ENCODE measurements around the gene TTC39B.
"Not testable (repeated sequence)": the region's sequence is repeated elsewhere in the genome, so short reads cannot be mapped to it uniquely, and the experiment has no call there.

The TTC39B gene

DNA sequence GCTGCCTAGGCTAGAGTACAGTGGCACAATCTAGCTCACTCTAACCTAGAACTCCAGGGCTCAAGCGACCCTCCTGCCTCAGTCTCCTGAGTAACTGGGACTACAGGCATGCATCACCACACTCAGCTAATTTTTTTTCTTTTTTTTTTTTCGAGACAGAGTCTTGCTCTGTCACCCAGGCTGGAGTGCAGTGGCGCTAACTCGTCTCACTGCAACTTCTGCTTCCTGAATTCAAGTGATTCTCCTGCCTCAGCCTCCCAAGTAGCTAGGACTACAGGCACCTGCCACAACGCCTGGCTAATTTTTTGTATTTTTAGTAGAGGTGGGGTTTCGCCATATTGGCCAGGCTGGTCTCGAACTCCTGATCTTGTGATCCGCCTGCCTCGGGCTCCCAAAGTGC, 12.6 kb upstream of the TTC39B start:
- not testable (repeated sequence) for H3K9me3 ChIP-seq (ENCODE audit: low read length); H3K36me3 ChIP-seq (ENCODE audit: insufficient read depth, low read length); H3K4me3 ChIP-seq (ENCODE audit: low read length); H3K4me1 ChIP-seq (ENCODE audit: insufficient read depth, low read length); H3K27me3 ChIP-seq (ENCODE audit: insufficient read depth, low read length); H2AFZ ChIP-seq (ENCODE audit: low read depth, low read length)

DNA sequence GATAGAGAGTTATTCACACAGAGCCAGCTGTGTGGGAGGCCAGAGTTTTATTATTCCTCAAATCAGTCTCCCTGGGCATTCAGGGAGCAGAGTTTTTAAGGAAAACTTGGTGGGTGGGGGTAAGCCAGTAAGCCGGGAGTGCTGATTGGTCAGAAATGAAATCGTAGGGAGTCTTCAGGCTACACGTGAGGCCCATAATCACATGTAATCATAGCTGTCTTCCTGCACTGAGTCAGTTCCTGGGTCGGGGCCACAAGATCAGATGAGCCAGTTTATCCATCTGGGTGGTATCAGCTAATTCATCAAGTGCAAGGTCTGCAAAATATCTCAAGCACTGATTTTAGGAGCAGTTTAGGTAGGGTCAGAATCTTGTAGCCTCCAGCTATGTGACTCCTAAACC, 10.8 kb upstream of the TTC39B start:
- Histone ChIP-seq H3K4me3 (ENCODE audit: low read length) (no peak overlapping the region), H3K9me3 (ENCODE audit: low read length) (no peaks in the 10 kb centered on the region), H3K36me3 (ENCODE audit: insufficient read depth, low read length) (no peaks in the 10 kb centered on the region), H3K27me3 (ENCODE audit: insufficient read depth, low read length) (no peaks in the 10 kb centered on the region), H3K4me1 (ENCODE audit: insufficient read depth, low read length) (no peaks in the 10 kb centered on the region), H2AFZ (ENCODE audit: low read depth, low read length) (no peak overlapping the region)

DNA sequence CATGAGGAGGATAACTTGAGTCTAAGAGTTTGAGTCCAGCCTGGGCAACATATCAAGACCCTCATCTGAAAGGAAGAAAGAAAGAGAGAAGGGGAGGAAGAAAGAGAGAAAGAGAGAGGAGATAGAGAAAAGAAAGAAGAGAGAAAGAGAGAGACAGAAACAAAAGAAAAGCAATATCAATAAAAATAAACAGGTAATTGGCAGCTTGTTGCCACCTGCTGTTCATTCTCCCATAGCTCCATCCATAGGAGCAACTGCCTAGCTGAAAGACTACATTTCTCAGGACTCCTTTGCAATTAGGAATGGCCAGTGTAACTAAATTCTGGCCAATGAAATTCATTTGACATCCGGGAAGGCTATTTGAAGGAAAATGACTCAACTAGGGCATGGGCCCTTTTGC, 4.6 kb upstream of the TTC39B start:
- H3K4me3 ChIP-seq (ENCODE audit: low read length) = no peak overlapping the region
- no peaks in the 10 kb centered on the region for H3K9me3 ChIP-seq (ENCODE audit: low read length)
- no peaks in the 10 kb centered on the region for H3K36me3 ChIP-seq (ENCODE audit: insufficient read depth, low read length)
- no peaks in the 10 kb centered on the region for H3K27me3 ChIP-seq (ENCODE audit: insufficient read depth, low read length)
- H3K4me1 ChIP-seq (ENCODE audit: insufficient read depth, low read length) = no peaks in the 10 kb centered on the region
- H2AFZ ChIP-seq (ENCODE audit: low read depth, low read length) = no peak overlapping the region

DNA sequence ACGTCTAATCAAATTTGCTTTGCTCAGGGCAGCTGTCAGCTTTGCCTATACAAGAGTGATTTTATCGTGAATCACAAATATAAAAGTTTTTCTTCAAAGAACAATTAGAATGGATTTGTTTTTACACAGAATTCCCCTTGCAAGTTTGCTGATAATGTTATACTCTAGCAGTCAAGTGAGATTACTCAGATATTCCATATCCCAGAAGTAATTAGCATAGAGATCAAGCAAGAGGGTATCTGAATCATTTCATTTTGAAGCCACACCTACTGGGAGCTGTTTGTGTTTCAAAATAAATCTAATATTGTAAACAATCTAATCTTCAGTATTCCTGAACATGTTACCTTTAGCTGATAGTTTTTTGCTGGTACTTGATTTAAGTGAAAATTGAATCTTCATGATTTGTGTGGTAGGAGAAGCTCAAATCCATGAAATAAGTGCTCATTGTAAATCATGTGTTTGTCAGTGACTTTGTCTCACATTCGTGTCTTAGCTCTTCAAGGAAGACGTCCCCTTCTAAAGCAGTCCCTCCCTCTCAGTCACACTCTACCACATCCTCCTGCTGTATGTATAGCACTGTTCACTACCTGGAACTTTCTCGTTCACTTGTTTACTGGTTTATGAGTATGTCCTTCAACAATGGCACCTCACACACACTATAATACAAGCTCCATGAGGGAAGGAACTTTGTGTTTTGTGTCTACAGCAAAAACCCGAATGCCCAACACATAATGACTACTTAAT, 3.3 kb upstream of the TTC39B start:
- H3K9me3 ChIP-seq (ENCODE audit: low read length) = no peaks in the 10 kb centered on the region
- H3K4me3 ChIP-seq (ENCODE audit: low read length) = no peak overlapping the region
- no peaks in the 10 kb centered on the region for H3K36me3 ChIP-seq (ENCODE audit: insufficient read depth, low read length)
- no peaks in the 10 kb centered on the region for H3K27me3 ChIP-seq (ENCODE audit: insufficient read depth, low read length)
- no peaks in the 10 kb centered on the region for H3K4me1 ChIP-seq (ENCODE audit: insufficient read depth, low read length)
- no peak overlapping the region for H2AFZ ChIP-seq (ENCODE audit: low read depth, low read length)

DNA sequence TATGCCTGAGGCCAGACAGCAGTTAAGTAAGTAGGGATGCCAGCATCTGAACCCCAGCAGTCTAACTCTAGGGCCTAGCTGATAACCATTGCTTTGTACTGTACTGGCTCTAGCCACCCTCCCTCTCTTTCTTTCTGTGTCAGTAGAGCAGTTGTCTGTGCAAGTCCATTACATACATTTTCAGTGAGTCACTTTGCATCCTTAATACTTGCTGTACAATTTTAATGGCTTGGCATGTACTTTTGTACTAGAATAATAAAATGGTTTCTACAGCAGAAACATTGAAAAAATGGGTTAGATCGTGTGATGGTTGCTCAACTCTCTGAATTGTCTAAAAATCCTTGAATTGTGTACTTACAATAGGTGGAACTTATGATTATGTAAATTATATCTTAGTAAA, 1.5 kb upstream of the TTC39B start:
- no peaks in the 10 kb centered on the region for H3K27me3 ChIP-seq (ENCODE audit: insufficient read depth, low read length)
- no peaks in the 10 kb centered on the region for H3K9me3 ChIP-seq (ENCODE audit: low read length)
- no peaks in the 10 kb centered on the region for H3K36me3 ChIP-seq (ENCODE audit: insufficient read depth, low read length)
- H3K4me3 ChIP-seq (ENCODE audit: low read length) = no peak overlapping the region
- H3K4me1 ChIP-seq (ENCODE audit: insufficient read depth, low read length) = no peaks in the 10 kb centered on the region
- no peak overlapping the region for H2AFZ ChIP-seq (ENCODE audit: low read depth, low read length)

DNA sequence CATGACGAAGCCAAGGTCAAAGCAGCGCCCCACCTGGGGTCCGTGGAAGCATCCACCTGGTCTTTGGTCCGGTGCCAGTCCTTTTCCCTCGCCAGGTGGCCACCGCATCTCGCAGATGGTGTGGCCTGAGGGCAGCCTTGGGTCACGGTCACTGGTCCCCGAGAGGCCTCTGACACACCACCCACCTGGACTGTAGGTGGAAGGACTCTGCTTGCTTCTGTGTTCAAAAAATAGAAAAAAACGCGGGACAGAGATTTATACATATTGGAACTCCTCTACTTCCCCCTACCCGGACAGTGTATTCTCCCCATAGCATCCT, 466 bp upstream of the TTC39B start:
- no peaks in the 10 kb centered on the region for H3K27me3 ChIP-seq (ENCODE audit: insufficient read depth, low read length)
- peak overlapping the region; percentile 91 for H2AFZ ChIP-seq (ENCODE audit: low read depth, low read length)
- H3K36me3 ChIP-seq (ENCODE audit: insufficient read depth, low read length) = no peaks in the 10 kb centered on the region
- no peaks in the 10 kb centered on the region for H3K9me3 ChIP-seq (ENCODE audit: low read length)
- H3K4me3 ChIP-seq (ENCODE audit: low read length) = peak overlapping the region; percentile 91
- no peaks in the 10 kb centered on the region for H3K4me1 ChIP-seq (ENCODE audit: insufficient read depth, low read length)

DNA sequence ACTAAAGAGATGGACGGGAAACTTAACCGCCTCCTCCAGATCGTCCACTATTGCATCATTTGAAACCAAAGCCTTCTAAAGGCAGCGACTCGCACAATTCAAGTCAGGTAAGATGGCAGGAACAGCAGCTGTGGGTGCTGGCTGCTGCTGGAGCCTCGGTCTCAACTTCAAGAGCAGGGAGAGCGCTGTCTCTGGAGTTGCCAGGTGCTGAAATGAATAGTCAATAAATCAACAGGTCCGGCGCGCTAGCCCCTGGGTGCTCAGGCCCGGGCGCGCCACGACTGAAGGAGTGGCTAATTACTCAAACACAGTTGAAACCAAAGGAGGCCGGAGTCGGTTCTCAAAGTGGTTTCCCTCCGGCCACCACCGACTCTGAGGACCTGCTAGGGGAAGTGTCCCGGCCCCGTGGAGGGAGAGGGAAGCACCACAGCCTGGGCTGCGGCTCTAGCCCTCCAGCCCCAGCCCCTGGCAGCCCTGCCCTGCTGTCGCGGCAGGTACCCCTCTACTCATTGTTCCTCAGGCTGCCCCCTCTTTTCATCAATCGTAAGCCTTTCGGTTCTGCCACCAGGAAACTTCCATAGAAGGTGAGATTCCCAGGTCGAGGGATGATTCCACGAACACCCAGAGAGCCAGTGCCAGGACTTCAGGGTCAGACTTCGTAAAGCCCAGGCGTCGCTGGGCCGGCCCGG, 804 bp downstream of the TTC39B start:
- Histone ChIP-seq H3K27me3 (ENCODE audit: insufficient read depth, low read length) (no peaks in the 10 kb centered on the region), H3K36me3 (ENCODE audit: insufficient read depth, low read length) (no peaks in the 10 kb centered on the region), H3K9me3 (ENCODE audit: low read length) (no peaks in the 10 kb centered on the region), H2AFZ (ENCODE audit: low read depth, low read length) (peak overlapping the region; percentile 91), H3K4me1 (ENCODE audit: insufficient read depth, low read length) (no peaks in the 10 kb centered on the region), H3K4me3 (ENCODE audit: low read length) (peak overlapping the region; percentile 91)

DNA sequence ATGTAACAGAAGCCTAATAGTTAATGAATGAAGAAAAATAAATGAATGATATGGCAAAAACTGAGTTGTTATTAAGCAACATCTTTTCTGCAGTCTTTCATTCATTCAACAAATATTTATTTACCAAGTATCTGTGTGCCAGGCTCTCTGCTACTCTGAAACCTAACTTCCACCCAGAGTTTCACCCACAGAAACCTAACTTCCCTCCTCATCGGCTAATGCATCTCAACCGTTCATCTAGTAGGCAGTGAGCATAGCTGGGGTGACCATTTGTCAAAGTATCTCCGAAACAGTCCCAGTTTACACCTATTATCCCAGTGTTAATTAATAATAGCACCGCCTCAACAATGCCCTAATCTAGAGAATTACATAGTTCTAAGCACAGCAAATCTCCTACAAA, 1.5 kb downstream of the TTC39B start:
- H2AFZ ChIP-seq (ENCODE audit: low read depth, low read length) = peak overlapping the region; percentile 91
- no peak overlapping the region for H3K4me3 ChIP-seq (ENCODE audit: low read length)
- H3K27me3 ChIP-seq (ENCODE audit: insufficient read depth, low read length) = no peaks in the 10 kb centered on the region
- H3K4me1 ChIP-seq (ENCODE audit: insufficient read depth, low read length) = no peaks in the 10 kb centered on the region
- no peaks in the 10 kb centered on the region for H3K9me3 ChIP-seq (ENCODE audit: low read length)
- no peaks in the 10 kb centered on the region for H3K36me3 ChIP-seq (ENCODE audit: insufficient read depth, low read length)

DNA sequence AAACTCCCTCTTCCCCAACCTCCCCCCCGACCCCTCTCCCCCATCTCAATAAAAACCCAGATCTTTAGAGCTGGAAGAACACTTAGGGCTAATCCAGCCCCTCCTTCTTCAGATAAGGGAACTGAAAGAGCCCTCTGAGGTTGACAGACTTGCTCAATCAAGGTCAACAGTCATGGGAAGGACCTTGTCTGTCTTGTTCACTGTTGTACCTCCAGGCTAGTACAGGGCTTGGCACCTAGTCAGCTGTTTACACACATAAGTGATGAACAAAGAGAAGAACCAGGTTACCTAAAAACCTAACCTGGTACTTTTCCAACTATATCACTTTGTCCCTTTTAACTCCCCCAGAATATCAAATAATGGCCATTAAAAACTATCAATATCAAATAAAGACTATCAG, 2.4 kb downstream of the TTC39B start:
- Histone ChIP-seq H3K4me1 (ENCODE audit: insufficient read depth, low read length) (no peaks in the 10 kb centered on the region), H3K36me3 (ENCODE audit: insufficient read depth, low read length) (no peaks in the 10 kb centered on the region), H2AFZ (ENCODE audit: low read depth, low read length) (no peak overlapping the region), H3K27me3 (ENCODE audit: insufficient read depth, low read length) (no peaks in the 10 kb centered on the region), H3K4me3 (ENCODE audit: low read length) (no peak overlapping the region), H3K9me3 (ENCODE audit: low read length) (no peaks in the 10 kb centered on the region)

DNA sequence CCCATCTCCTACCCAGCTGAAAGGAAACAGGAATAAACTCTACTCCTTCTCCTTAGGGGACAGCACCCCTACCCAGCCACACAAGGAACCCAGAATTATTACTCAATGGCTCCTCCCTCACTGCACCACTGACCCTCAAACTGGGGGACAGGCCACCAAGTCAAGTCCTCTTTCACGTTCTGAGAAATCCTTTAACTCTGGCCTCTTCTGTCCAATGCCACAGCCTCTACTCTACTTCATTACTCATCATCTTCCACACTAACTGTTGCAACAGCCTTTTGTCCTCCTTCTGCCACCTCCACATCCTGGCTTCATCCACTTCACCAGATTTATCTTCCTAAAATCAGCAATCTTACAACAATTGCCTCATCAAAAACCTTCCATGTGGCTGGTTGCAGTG, 6.8 kb downstream of the TTC39B start:
- Histone ChIP-seq H3K36me3 (ENCODE audit: insufficient read depth, low read length) (no peaks in the 10 kb centered on the region), H3K4me1 (ENCODE audit: insufficient read depth, low read length) (no peaks in the 10 kb centered on the region), H3K27me3 (ENCODE audit: insufficient read depth, low read length) (no peaks in the 10 kb centered on the region), H2AFZ (ENCODE audit: low read depth, low read length) (no peak overlapping the region), H3K4me3 (ENCODE audit: low read length) (no peak overlapping the region), H3K9me3 (ENCODE audit: low read length) (peaks cover 1% of the 10 kb centered on the region)

DNA sequence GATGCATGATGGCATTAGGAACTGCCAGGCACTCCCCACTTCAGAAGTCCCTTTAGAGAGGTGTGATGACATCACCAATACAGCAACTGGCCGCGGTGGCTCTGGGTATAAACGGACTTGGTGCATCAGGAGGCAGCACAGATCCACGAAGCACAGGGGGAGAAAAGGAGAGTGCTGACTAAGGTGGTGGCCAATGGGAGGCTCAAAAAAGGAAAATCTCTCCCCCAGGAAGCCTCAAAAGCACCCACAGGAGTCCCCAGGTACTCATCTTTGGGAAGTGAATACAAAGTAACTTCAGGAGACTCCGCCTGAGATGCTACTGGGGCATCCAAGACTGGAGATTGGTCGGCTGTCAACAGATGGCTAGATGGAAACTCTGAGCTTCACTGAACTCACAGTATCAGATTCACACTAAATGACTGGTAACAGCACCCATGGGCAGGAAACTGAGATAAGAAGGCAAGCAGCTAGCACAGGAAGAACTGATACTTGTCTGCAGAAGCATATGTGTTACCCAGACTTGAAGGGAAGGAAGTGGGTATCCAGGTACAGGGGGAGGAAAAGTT, 7.6 kb downstream of the TTC39B start:
- Histone ChIP-seq H2AFZ (ENCODE audit: low read depth, low read length) (no peak overlapping the region), H3K4me1 (ENCODE audit: insufficient read depth, low read length) (peaks cover 2% of the 10 kb centered on the region), H3K36me3 (ENCODE audit: insufficient read depth, low read length) (no peaks in the 10 kb centered on the region), H3K4me3 (ENCODE audit: low read length) (no peak overlapping the region), H3K27me3 (ENCODE audit: insufficient read depth, low read length) (no peaks in the 10 kb centered on the region), H3K9me3 (ENCODE audit: low read length) (peaks cover 1% of the 10 kb centered on the region)

DNA sequence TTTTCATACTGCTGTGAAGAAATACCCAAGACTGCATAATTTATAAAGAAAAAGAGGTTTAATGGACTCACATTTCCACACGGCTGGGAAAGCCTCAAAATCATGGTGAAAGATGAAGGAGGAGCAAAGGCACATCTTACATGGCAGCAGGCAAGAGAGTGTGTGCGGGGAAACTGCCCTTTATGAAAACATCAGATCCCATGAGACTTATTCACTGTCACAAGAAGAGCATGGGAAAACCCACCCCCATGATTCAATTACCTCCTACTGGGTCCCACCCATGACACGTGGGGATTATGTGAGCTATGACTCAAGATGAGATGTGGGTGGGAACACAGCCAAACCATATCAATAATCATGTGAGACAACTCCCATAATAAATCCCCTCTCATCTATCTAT, 8.7 kb downstream of the TTC39B start:
- no peaks in the 10 kb centered on the region for H3K27me3 ChIP-seq (ENCODE audit: insufficient read depth, low read length)
- H2AFZ ChIP-seq (ENCODE audit: low read depth, low read length) = no peak overlapping the region
- H3K4me3 ChIP-seq (ENCODE audit: low read length) = no peak overlapping the region
- peaks cover 1% of the 10 kb centered on the region for H3K9me3 ChIP-seq (ENCODE audit: low read length)
- H3K36me3 ChIP-seq (ENCODE audit: insufficient read depth, low read length) = no peaks in the 10 kb centered on the region
- peaks cover 2% of the 10 kb centered on the region for H3K4me1 ChIP-seq (ENCODE audit: insufficient read depth, low read length)

DNA sequence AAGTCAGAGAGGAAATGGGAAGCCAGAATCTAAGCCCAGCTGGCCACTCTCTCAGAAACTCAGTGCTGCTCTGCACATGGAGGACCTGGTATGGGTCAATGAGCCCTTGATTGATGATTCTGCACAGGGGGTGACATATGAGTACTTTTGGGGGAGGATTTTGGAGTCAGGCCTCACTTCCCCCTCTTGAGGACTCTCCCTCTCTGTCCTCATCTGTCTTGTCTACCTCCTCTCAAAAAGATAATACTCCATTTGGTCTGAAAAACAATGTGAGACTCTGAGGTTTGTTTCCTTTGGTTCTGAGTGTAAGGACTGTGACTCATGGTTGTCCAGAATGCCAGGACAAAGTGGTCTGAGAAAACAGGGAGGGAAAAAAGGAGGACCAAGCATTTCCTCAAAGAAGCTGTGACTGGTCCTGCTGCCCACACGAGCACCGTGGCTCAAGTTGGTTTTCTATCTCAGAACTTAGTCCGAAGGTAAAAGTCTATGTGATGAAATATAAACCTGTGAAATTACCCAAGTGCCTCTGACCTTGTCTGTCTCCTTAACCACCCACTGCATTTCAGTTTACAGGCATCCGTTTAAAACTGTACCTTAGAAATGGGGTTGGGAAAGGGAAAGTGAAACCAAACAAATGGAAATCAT, 11.1 kb downstream of the TTC39B start:
- Histone ChIP-seq H2AFZ (ENCODE audit: low read depth, low read length) (no peak overlapping the region), H3K27me3 (ENCODE audit: insufficient read depth, low read length) (no peaks in the 10 kb centered on the region), H3K4me3 (ENCODE audit: low read length) (no peak overlapping the region), H3K4me1 (ENCODE audit: insufficient read depth, low read length) (peaks cover 2% of the 10 kb centered on the region), H3K36me3 (ENCODE audit: insufficient read depth, low read length) (no peaks in the 10 kb centered on the region), H3K9me3 (ENCODE audit: low read length) (peaks cover 1% of the 10 kb centered on the region)
